SIG-M5 (cell line): ENCODE data around the gene APLP2.
"Not testable (repeated sequence)": the region's sequence is repeated elsewhere in the genome, so short reads cannot be mapped to it uniquely, and the experiment has no call there.

Source experiments
- DNase-seq: peaks from one replicate; lab custom pipeline; 2025; lab: John Stamatoyannopoulos, UW

The APLP2 gene

DNA sequence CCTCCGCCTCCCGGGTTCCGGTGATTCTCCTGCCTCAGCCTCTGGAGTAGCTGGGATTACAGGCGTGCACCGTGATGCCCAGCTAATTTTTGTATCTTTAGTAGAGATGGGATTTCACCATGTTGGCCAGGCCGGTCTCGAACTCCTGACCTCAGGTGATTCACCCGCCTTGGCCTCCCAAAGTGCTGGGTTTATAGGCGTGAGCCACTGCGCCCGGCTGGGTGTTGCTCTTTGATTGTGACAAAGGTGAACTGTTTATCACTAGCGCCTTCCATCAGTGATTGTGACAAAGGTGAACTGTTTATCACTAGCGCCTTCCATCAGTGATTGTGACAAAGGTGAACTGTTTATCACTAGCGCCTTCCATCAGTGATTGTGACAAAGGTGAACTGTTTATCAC lies 123.9 kb downstream of the APLP2 start:
- not testable (repeated sequence) for DNase-seq
